H9 (cell line): ENCODE results near the gene GAK. TPM values are rescaled to one million over a fixed set of nuclear protein-coding genes. Genes with fewer than 3 reads are reported as not detected.

ENCODE experiments used
- DNase-seq: peaks from one replicate; pipeline ENCODE4 v3.0.0-alpha.2; 2017
- H2AFZ ChIP-seq: one replicate; pipeline ENCODE4 v1.6.1; 2013; ENCODE audit warnings: mild to moderate bottlenecking, low read length, control low read depth, moderate library complexity
- H2AK5ac ChIP-seq: 2 replicates; pipeline ENCODE4 v1.6.1; 2013; ENCODE audit warnings: low read length, control low read depth, mixed read lengths; ENCODE audit not compliant: insufficient read length
- H2BK120ac ChIP-seq: one replicate; pipeline ENCODE4 v1.6.1; 2013; ENCODE audit warnings: low read depth, mild to moderate bottlenecking, low read length, control low read depth, inconsistent platforms; ENCODE audit not compliant: poor library complexity, severe bottlenecking
- H2BK12ac ChIP-seq: 2 replicates; pipeline ENCODE4 v1.6.1; 2013; ENCODE audit warnings: low read length, control low read depth, mixed read lengths, low read depth; ENCODE audit not compliant: insufficient read length
- H2BK15ac ChIP-seq: 2 replicates; pipeline ENCODE4 v1.6.1; 2013; ENCODE audit warnings: low read depth, low read length, control low read depth
- H2BK20ac ChIP-seq: one replicate; pipeline ENCODE4 v1.6.1; 2013; ENCODE audit warnings: low read depth, mild to moderate bottlenecking, low read length, control low read depth, inconsistent platforms; ENCODE audit not compliant: poor library complexity, severe bottlenecking
- H2BK5ac ChIP-seq: 2 replicates; pipeline ENCODE4 v1.6.1; 2013; ENCODE audit warnings: low read length, control low read depth, mixed read lengths; ENCODE audit not compliant: insufficient read length
- H3K14ac ChIP-seq: 2 replicates; pipeline ENCODE4 v1.6.1; 2013; ENCODE audit warnings: low read length, control low read depth; ENCODE audit not compliant: insufficient read depth
- H3K18ac ChIP-seq: 2 replicates; pipeline ENCODE4 v1.6.1; 2013; ENCODE audit warnings: low read depth, mild to moderate bottlenecking, mixed read lengths, low read length, control low read depth; ENCODE audit not compliant: insufficient read length
- H3K23ac ChIP-seq: 2 replicates; pipeline ENCODE4 v1.6.1; 2013; ENCODE audit warnings: low read length, control low read depth, mixed read lengths, low read depth; ENCODE audit not compliant: insufficient read length
- H3K23me2 ChIP-seq: 2 replicates; pipeline ENCODE4 v1.6.1; 2013; ENCODE audit warnings: low read depth, mild to moderate bottlenecking, mixed read lengths, low read length, control low read depth; ENCODE audit not compliant: insufficient read length, poor library complexity, severe bottlenecking
- H3K27ac ChIP-seq: 2 replicates; pipeline ENCODE4 v1.5.1; 2013; ENCODE audit warnings: low read length, control low read depth, mixed read lengths, low read depth; ENCODE audit not compliant: insufficient read length
- H3K27me3 ChIP-seq: 2 replicates; pipeline ENCODE4 v1.6.1; 2013; ENCODE audit warnings: low read length, control low read depth, inconsistent platforms; ENCODE audit not compliant: insufficient read depth
- H3K4ac ChIP-seq: 2 replicates; pipeline ENCODE4 v1.6.1; 2013; ENCODE audit warnings: low read depth, mild to moderate bottlenecking, control low read depth, inconsistent platforms, low read length, moderate library complexity
- H3K4me1 ChIP-seq: 2 replicates; pipeline ENCODE4 v1.6.1; 2013; ENCODE audit warnings: low read length, control low read depth, inconsistent platforms; ENCODE audit not compliant: insufficient read depth
- H3K4me2 ChIP-seq: 2 replicates; pipeline ENCODE4 v1.6.1; 2013; ENCODE audit warnings: low read length, control low read depth, mixed read lengths; ENCODE audit not compliant: insufficient read length, insufficient read depth
- H3K56ac ChIP-seq: 2 replicates; pipeline ENCODE4 v1.6.1; 2013; ENCODE audit warnings: low read depth, mild to moderate bottlenecking, mixed read lengths, low read length, control low read depth; ENCODE audit not compliant: insufficient read length
- H3K79me1 ChIP-seq: 2 replicates; pipeline ENCODE4 v1.6.1; 2013; ENCODE audit warnings: low read depth, mild to moderate bottlenecking, moderate library complexity, low read length, control low read depth, inconsistent platforms; ENCODE audit not compliant: insufficient read depth, poor library complexity, severe bottlenecking
- H3K79me2 ChIP-seq: 2 replicates; pipeline ENCODE4 v1.6.1; 2013; ENCODE audit warnings: low read length, control low read depth, inconsistent platforms; ENCODE audit not compliant: insufficient read depth
- H3K9ac ChIP-seq: 2 replicates; pipeline ENCODE4 v1.6.1; 2013; ENCODE audit warnings: low read length, control low read depth, mixed read lengths; ENCODE audit not compliant: insufficient read length; ENCODE audit errors: extremely low read depth
- H3K9me3 ChIP-seq: one replicate; pipeline ENCODE4 v1.6.1; 2013; ENCODE audit warnings: low read depth, low read length, inconsistent platforms; ENCODE audit not compliant: control insufficient read depth
- H3T11ph ChIP-seq: one replicate; pipeline ENCODE4 v1.6.1; 2013; ENCODE audit warnings: mild to moderate bottlenecking, low read length, control low read depth, inconsistent platforms
- H4K20me1 ChIP-seq: one replicate; pipeline ENCODE4 v1.6.1; 2013; ENCODE audit not compliant: control insufficient read depth, insufficient read length, insufficient read depth
- H4K5ac ChIP-seq: 2 replicates; pipeline ENCODE4 v1.6.1; 2013; ENCODE audit warnings: low read depth, mild to moderate bottlenecking, mixed read lengths, low read length, control low read depth; ENCODE audit not compliant: insufficient read length
- H4K8ac ChIP-seq: replicated peaks from 2 replicates; pipeline ENCODE4 v1.6.1; 2013; ENCODE audit warnings: low read length, control low read depth, mixed read lengths, low read depth; ENCODE audit not compliant: insufficient read length
- H4K91ac ChIP-seq: 2 replicates; pipeline ENCODE4 v1.6.1; 2013; ENCODE audit warnings: low read depth, mild to moderate bottlenecking, moderate library complexity, mixed read lengths, low read length, control low read depth; ENCODE audit not compliant: insufficient read length
- H3K27ac Mint-ChIP-seq, 3 experiments: 2 replicates in 2 of 3; 3 replicates in 1 of 3; pipeline ENCODE4 v1.8.0; 2020 to 2021; ENCODE audit warnings: mixed read lengths in 3 of 3, mild to moderate bottlenecking in 1 of 3, moderate library complexity in 1 of 3
- H3K27me3 Mint-ChIP-seq: 2 replicates; pipeline ENCODE4 v1.8.0; 2021; ENCODE audit warnings: low read depth, mild to moderate bottlenecking, moderate library complexity, mixed read lengths
- H3K36me3 Mint-ChIP-seq, 3 experiments: 2 replicates in 2 of 3; 3 replicates in 1 of 3; pipeline ENCODE4 v1.8.0; 2020 to 2021; ENCODE audit warnings: low read depth in 3 of 3, mixed read lengths in 3 of 3; ENCODE audit not compliant: insufficient read depth in 1 of 3
- H3K4me1 Mint-ChIP-seq, 2 experiments: 2 replicates each; pipeline ENCODE4 v1.8.0; 2020; ENCODE audit warnings: mixed read lengths in 2 of 2
- H3K4me3 Mint-ChIP-seq, 2 experiments: 2 replicates in 1 of 2; 3 replicates in 1 of 2; pipeline ENCODE4 v1.8.0; 2020 to 2021; ENCODE audit warnings: mild to moderate bottlenecking in 2 of 2, mixed read lengths in 2 of 2, moderate library complexity in 1 of 2
- H3K9me3 Mint-ChIP-seq, 2 experiments: 2 replicates in 1 of 2; 3 replicates in 1 of 2; pipeline ENCODE4 v1.8.0; 2020; ENCODE audit warnings: mild to moderate bottlenecking in 2 of 2, mixed read lengths in 2 of 2, moderate library complexity in 1 of 2
- CTCF ChIP-seq: fragments of 200-600 bp; sonication (generic); conservative IDR thresholded peaks from 3 replicates; pipeline ENCODE4 v1.8.0; 2021; ENCODE audit warnings: antibody characterized with exemption, mild to moderate bottlenecking
- WGBS: extraction: QIAGEN DNeasy Blood & Tissue Kit; methylation state at CpG from one replicate; pipeline ENCODE4 v1.1.7; 2013; ENCODE audit warnings: missing lambda C conversion rate, low lambda C conversion rate, mixed read lengths; ENCODE audit not compliant: insufficient read length; ENCODE audit errors: extremely low coverage; 5-methylcytosine and 5-hydroxymethylcytosine counted together
- total RNA-seq: library from RNA; stranded (reverse); gene quantifications from 2 replicates; pipeline ENCODE4 v1.2.1, GENCODE V29; 2021

The GAK gene
- total RNA-seq, 1 experiment from 2014 or later = 80.7 TPM

GRCh38 chr4:874971-875817, 56.9 kb downstream of the GAK start:
- Histone ChIP-seq H3K4ac (no peak overlapping the region), H2BK20ac (no peak overlapping the region), H4K91ac (no peak overlapping the region), H2BK15ac (no peak overlapping the region), H3K9ac (no peak overlapping the region), H3K23ac (no peak overlapping the region), H2BK120ac (no peak overlapping the region), H3K79me1 (no peaks in the 10 kb centered on the region), H2BK12ac (no peak overlapping the region), H3K9me3 (no peaks in the 10 kb centered on the region), H2AK5ac (no peak overlapping the region), H3K27ac (no peak overlapping the region), H3K79me2 (no peaks in the 10 kb centered on the region), H4K8ac (no peak overlapping the region), H3K56ac (no peak overlapping the region), H3K18ac (no peak overlapping the region), H4K5ac (no peak overlapping the region), H3K23me2 (no peaks in the 10 kb centered on the region), H2BK5ac (no peak overlapping the region), H3K27me3 (no peaks in the 10 kb centered on the region), H3K4me2 (no peak overlapping the region), H3K14ac (no peak overlapping the region), H3T11ph (no peak overlapping the region), H2AFZ (no peak overlapping the region), H4K20me1 (no peaks in the 10 kb centered on the region), H3K4me1 (no peaks in the 10 kb centered on the region)
- H3K27me3 Mint-ChIP-seq = no peaks in the 10 kb centered on the region
- no CpG with 5 or more reads among the region's 17 CpGs for WGBS
- no peak for DNase-seq
- peaks cover 6 to 68% (median 57%) of the 10 kb centered on the region in 3 experiments; a peak in 6 of 7 replicates for H3K36me3 Mint-ChIP-seq
- H3K4me1 Mint-ChIP-seq = no peaks in the 10 kb centered on the region
- H3K27ac Mint-ChIP-seq = no peak overlapping the region
- no peak overlapping the region; a peak in 1 of 5 replicates for H3K4me3 Mint-ChIP-seq
- H3K9me3 Mint-ChIP-seq = no peaks in the 10 kb centered on the region; a peak in 1 of 5 replicates
- no peak for TF ChIP-seq CTCF
